ENCODE results near the gene GRIA1. TPM values are rescaled to one million over a fixed set of nuclear protein-coding genes. Genes with fewer than 3 reads are reported as not detected.

GRIA1 gene
- total and polyA plus RNA-seq, 10 of the 15 experiments (the other 5 are each of a cell fraction or from before 2014, with no cell fraction given): 0.04 to 0.18 (median 0.04) TPM; not detected in 7

- no peaks in the 10 kb centered on the region for H3K36me3 ChIP-seq (ENCODE audit: control insufficient read depth in 2 of 2, insufficient read depth in 2 of 2, low read length in 1 of 2)
- H4K20me1 ChIP-seq (ENCODE audit: control insufficient read depth, insufficient read depth): no peaks in the 10 kb centered on the region
- peaks cover 5 to 8% of the 10 kb centered on the region in 2 experiments; a peak in 3 of 4 replicates for H3K27me3 ChIP-seq (replicated peaks in 1 of 2; ENCODE audit: control insufficient read depth in 2 of 2, insufficient read depth in 2 of 2, low read length in 1 of 2)
- no peak overlapping the region for H3K9ac ChIP-seq (ENCODE audit: control insufficient read depth, insufficient read depth, low read length)
- H3K4me3 ChIP-seq: no peak overlapping the region
- DNase-seq (ENCODE audit: low read depth, low spot score) (no peak), FAIRE-seq (no peak), ATAC-seq (no peak)
- no peak overlapping the region for H2AFZ ChIP-seq (ENCODE audit: control insufficient read depth, low read depth, low read length)
- no peak overlapping the region for H3K27ac ChIP-seq (ENCODE audit: control insufficient read depth, insufficient read depth)
- CTCF ChIA-PET: interaction anchor here (1.0 to 1.1 kb wide), 2 partner anchors 8 to 9 kb away, joined by 3 to 4 read pairs; no protein-coding TSS in a partner anchor
- POLR2A ChIA-PET: no interaction called here
- BruUV-seq (replicated peaks): no TSS peak
- TF ChIP-seq MEF2A (IDR thresholded peaks at IDR 0.05; ENCODE audit: insufficient read depth, low read depth, low read length): no peak
- no peak for TF ChIP-seq DPF2 (IDR thresholded peaks at IDR 0.05)
- no peak for TF ChIP-seq TAF1 (IDR thresholded peaks at IDR 0.05; ENCODE audit: borderline replicate concordance, low read depth, low read length)
- TF ChIP-seq ZNF592 (IDR thresholded peaks at IDR 0.05): no peak
- no peak for TF ChIP-seq HDAC6 (IDR thresholded peaks at IDR 0.05; ENCODE audit: unreplicated experiment)
- no peak for TF ChIP-seq CHD1 (IDR thresholded peaks at IDR 0.05; ENCODE audit: low read depth, low read length)
- TF ChIP-seq EGR1 (IDR thresholded peaks at IDR 0.05; ENCODE audit: borderline replicate concordance in 1 of 2, low read depth in 2 of 2, low read length in 2 of 2): no peak
- no peak for TF ChIP-seq EP300 (IDR thresholded peaks at IDR 0.05; ENCODE audit: borderline replicate concordance in 1 of 2, control insufficient read depth in 1 of 2, low read depth in 2 of 2, low read length in 2 of 2)
- TF ChIP-seq ATF7 (IDR thresholded peaks at IDR 0.05; ENCODE audit: low read depth): no peak
- TF ChIP-seq ZNF207 (IDR thresholded peaks at IDR 0.05; ENCODE audit: borderline replicate concordance): no peak
- TF ChIP-seq ZBED1 (IDR thresholded peaks at IDR 0.05; ENCODE audit: borderline replicate concordance): no peak
- no peak for TF ChIP-seq TBL1XR1 (IDR thresholded peaks at IDR 0.05; ENCODE audit: low read depth, low read length)
- no peak for TF ChIP-seq CBFB (IDR thresholded peaks at IDR 0.05; ENCODE audit: low read depth)
- TF ChIP-seq NR2C1 (IDR thresholded peaks at IDR 0.05): no peak
- no peak for TF ChIP-seq ZNF274 (IDR thresholded peaks at IDR 0.05; ENCODE audit: insufficient read depth, insufficient read length)
- no peaks in the 10 kb centered on the region for H3K4me1 ChIP-seq (ENCODE audit: control insufficient read depth, insufficient read depth, low read length)
- SMC1A ChIA-PET (ENCODE audit: uncharacterized antibody, unreplicated experiment): interaction anchor here (1.0 to 1.1 kb wide), 2 partner anchors 8 to 20 kb away, joined by 3 to 5 read pairs; no protein-coding TSS in a partner anchor
- no peak overlapping the region for H3K4me2 ChIP-seq (ENCODE audit: control insufficient read depth, insufficient read depth)
- intact Hi-C loops (cut with micrococcal nuclease; ENCODE audit: unreplicated experiment): no loop called here
- H3K9me3 ChIP-seq (replicated peaks; ENCODE audit: control insufficient read depth, insufficient read depth, low read length): no peaks in the 10 kb centered on the region
- 21% methylated on average over 2 of the region's 2 CpGs for WGBS (ENCODE audit: insufficient coverage, insufficient replicate concordance, low lambda C conversion rate, missing lambda C conversion rate)
- RAD21 ChIA-PET (ENCODE audit: unreplicated experiment): no interaction called here
- no peaks in the 10 kb centered on the region for H3K79me2 ChIP-seq (ENCODE audit: control insufficient read depth, insufficient read depth, low read length)
- in situ Hi-C loops (cut with MboI): no loop called here
Measured at GRCh38 chr5:153486771-153487170, 3.7 kb upstream of the GRIA1 start.

Data from GM12878 (cell line).